HepG2 (cell line): ENCODE results near the gene P2RY6. TPM values are rescaled to one million over a fixed set of nuclear protein-coding genes. Genes with fewer than 3 reads are reported as not detected.

Experiments used
- ATAC-seq: fragments of 200-7000 bp; cut with Tn5 transposase; 3 replicates; pipeline ENCODE4 v1.9.1; 2020; ENCODE audit warnings: mild to moderate bottlenecking, moderate library complexity
- BruUV-seq: library from RNA; stranded (reverse); fragments of 400-500 nt; replicated peaks from 2 replicates; lab custom pipeline; 2021; lab: Mats Ljungman, UMichigan
- CTCF ChIA-PET: fragments of 300-600 bp; formaldehyde crosslinking; extraction: SDS; loops from one replicate; lab custom pipeline; 2021; ENCODE audit warnings: low total read pairs, inconsistent platforms, low intra/inter-chr PET ratio; lab: Yijun Ruan, JAX
- POLR2A ChIA-PET: fragments of 350-600 bp; sonication (Branson Sonifier 250); formaldehyde crosslinking; loops from one replicate; lab custom pipeline; 2020; ENCODE audit warnings: antibody characterized with exemption, inconsistent platforms; lab: Yijun Ruan, JAX
- DNase-seq: peaks from one replicate; pipeline ENCODE4 v3.0.0-alpha.2; 2015; ENCODE audit warnings: low spot score
- FAIRE-seq: peaks from 3 replicates; lab custom pipeline; 2011; peaks lifted over from hg19 to GRCh38; lab: Jason Lieb, UNC
- H2AFZ ChIP-seq: one replicate; pipeline ENCODE4 v1.6.1; 2011; ENCODE audit warnings: low read length, inconsistent platforms
- H3K27ac ChIP-seq: fragments of 300-600 bp; 3 replicates; pipeline ENCODE4 v1.8.0; 2011; ENCODE audit warnings: mixed run types, mild to moderate bottlenecking, mixed read lengths, low read length, inconsistent platforms; ENCODE audit not compliant: insufficient read depth; ENCODE audit errors: extremely low read length
- H3K27me3 ChIP-seq, 2 experiments: fragments of 200-600 bp in 1 of 2; 2 replicates in 1 of 2; 3 replicates in 1 of 2; pipeline versions ENCODE4 v1.6.0 to v1.8.0; 2011; ENCODE audit warnings: low read length in 2 of 2, mild to moderate bottlenecking in 2 of 2, moderate library complexity in 2 of 2, inconsistent platforms in 1 of 2; ENCODE audit not compliant: insufficient read depth in 2 of 2, control insufficient read depth in 1 of 2
- H3K36me3 ChIP-seq, 2 experiments: fragments of 200-600 bp in 1 of 2; replicated peaks in 1 of 2; 2 replicates in 1 of 2; 3 replicates in 1 of 2; pipeline versions ENCODE4 v1.5.1 to v1.8.0; 2011; ENCODE audit warnings: low read length in 2 of 2, inconsistent platforms in 1 of 2; ENCODE audit not compliant: insufficient read depth in 2 of 2, control insufficient read depth in 1 of 2
- H3K4me1 ChIP-seq: 2 replicates; pipeline ENCODE4 v1.5.1; 2012; ENCODE audit warnings: low read length, inconsistent platforms; ENCODE audit not compliant: insufficient read depth
- H3K4me2 ChIP-seq: 2 replicates; pipeline ENCODE4 v1.6.0; 2011; ENCODE audit warnings: low read depth, low read length, inconsistent platforms
- H3K4me3 ChIP-seq, 3 experiments: fragments of 200-600 bp in 1 of 3; sonication (generic), shearing (Covaris generic) in 1 of 3; replicated peaks in 1 of 3; 2 replicates each; pipeline ENCODE4 v1.5.1; 2011 to 2016; ENCODE audit warnings: low read length in 3 of 3, inconsistent platforms in 2 of 3, low read depth in 2 of 3, mild to moderate bottlenecking in 2 of 3, control low read depth in 1 of 3, mixed read lengths in 1 of 3; ENCODE audit not compliant: insufficient read depth in 1 of 3
- H3K79me2 ChIP-seq: one replicate; pipeline ENCODE4 v1.6.1; 2011; ENCODE audit warnings: low read length, inconsistent platforms; ENCODE audit not compliant: insufficient read depth
- H3K9ac ChIP-seq: 2 replicates; pipeline ENCODE4 v1.6.0; 2011; ENCODE audit warnings: mild to moderate bottlenecking, low read depth, low read length, inconsistent platforms; ENCODE audit not compliant: insufficient read depth
- H3K9me3 ChIP-seq: 2 replicates; pipeline ENCODE4 v1.5.1; 2012; ENCODE audit warnings: mild to moderate bottlenecking, low read length
- H4K20me1 ChIP-seq: 2 replicates; pipeline ENCODE4 v1.6.0; 2011; ENCODE audit warnings: inconsistent platforms, mild to moderate bottlenecking, low read length, moderate library complexity; ENCODE audit not compliant: insufficient read depth
- ADNP ChIP-seq: sonication (generic); formaldehyde crosslinking; IDR thresholded peaks from 2 replicates; pipeline ENCODE4 v1.4.0; 2020; ENCODE audit warnings: missing genetic modification reagents
- CCAR2 ChIP-seq: fragments of 200-400 bp; formaldehyde crosslinking; optimal IDR thresholded peaks from 2 replicates; pipeline ENCODE3; 2018; ENCODE audit warnings: low read depth, mild to moderate bottlenecking, low read length, moderate library complexity
- FOXC1 ChIP-seq: sonication (generic); formaldehyde crosslinking; IDR thresholded peaks from 2 replicates; pipeline ENCODE4 v1.8.0; 2022; ENCODE audit warnings: mild to moderate bottlenecking, missing genetic modification reagents, borderline replicate concordance
- HNF4A ChIP-seq: sonication (generic); formaldehyde crosslinking; IDR thresholded peaks from 2 replicates; pipeline ENCODE4 v1.4.0; 2020; ENCODE audit warnings: missing genetic modification reagents
- SCMH1 ChIP-seq: sonication (generic); formaldehyde crosslinking; IDR thresholded peaks from 2 replicates; pipeline ENCODE4 v1.9.0; 2021; ENCODE audit warnings: missing genetic modification reagents, mild to moderate bottlenecking, borderline replicate concordance
- STAG1 ChIP-seq: sonication (generic); formaldehyde crosslinking; IDR thresholded peaks from 2 replicates; pipeline ENCODE4 v1.4.0; 2020; ENCODE audit warnings: missing genetic modification reagents
- ZNF121 ChIP-seq: sonication (generic); formaldehyde crosslinking; IDR thresholded peaks from 2 replicates; pipeline ENCODE4 v1.5.0; 2020; ENCODE audit warnings: mild to moderate bottlenecking, missing genetic modification reagents
- ZNF7 ChIP-seq: IDR thresholded peaks from 2 replicates; pipeline ENCODE4 v1.6.1; 2016; ENCODE audit warnings: missing biosample characterization, missing genetic modification reagents
- WGBS: methylation state at CpG from one replicate; pipeline ENCODE4 v1.1.6; 2017; ENCODE audit warnings: low lambda C conversion rate; 5-methylcytosine and 5-hydroxymethylcytosine counted together
- in situ Hi-C: cut with HindIII; loops from 2 replicates; pipeline ENCODE4 v1.10.0; 2017; ENCODE audit warnings: low pct_unique_long_range_greater_than_20kb; ENCODE audit not compliant: extremely low pct_ligation_motif_present
- intact Hi-C: fragments of 100-400 bp; cut with micrococcal nuclease; formaldehyde crosslinking; loops from one replicate; pipeline ENCODE4 v1.10.0; 2022; ENCODE audit not compliant: unreplicated experiment
- polyA plus RNA-seq, 8 experiments: library from polyadenylated mRNA; depleted of rRNA in 3 of 8; stranded (reverse) in 7 of 8; unstranded in 1 of 8; fragments of >200 nt; fragmentation: Illumina TruSeq in 4 of 8; extraction: Trizol in 4 of 8; gene quantifications; 2 replicates each; pipeline versions ENCODE4 v1.2.1 to v1.2.3, GENCODE V29; 2011 to 2016; ENCODE audit warnings: low read depth in 4 of 8, missing spikeins in 1 of 8, mixed read lengths in 1 of 8; ENCODE audit not compliant: insufficient read depth in 1 of 8
- total RNA-seq, 5 experiments: library from RNA; depleted of rRNA; stranded (reverse); fragments of >200 nt; fragmentation: Illumina TruSeq; extraction: Trizol; gene quantifications; 2 replicates each; pipeline ENCODE4 v1.2.3, GENCODE V29; 2016; ENCODE audit warnings: low read depth in 1 of 5
- TF ChIP-seq, protein P1 (sequence below): sonication (generic); formaldehyde crosslinking; IDR thresholded peaks from 2 replicates; pipeline ENCODE4 v1.5.1; 2020; ENCODE audit warnings: mild to moderate bottlenecking, missing genetic modification reagents, borderline replicate concordance
- TF ChIP-seq, protein P2 (sequence below): sonication (generic); formaldehyde crosslinking; IDR thresholded peaks from 2 replicates; pipeline ENCODE4 v1.4.0; 2020; ENCODE audit warnings: missing genetic modification reagents
- TF ChIP-seq, protein P3 (sequence below), 2 experiments: IDR thresholded peaks; 2 replicates each; pipeline ENCODE4 v1.6.1; 2011 to 2012; ENCODE audit warnings: low read length in 2 of 2, borderline replicate concordance in 1 of 2, low read depth in 1 of 2, mild to moderate bottlenecking in 1 of 2, moderate library complexity in 1 of 2
- TF ChIP-seq, protein P4 (sequence below): sonication (generic); formaldehyde crosslinking; IDR thresholded peaks from 2 replicates; pipeline ENCODE4 v1.4.0; 2020; ENCODE audit warnings: missing genetic modification reagents, borderline replicate concordance

Gene P2RY6
- total and polyA plus RNA-seq, 2 of the 13 experiments (the other 11 are each of a cell fraction or from before 2014, with no cell fraction given): 0.09 to 0.29 TPM

DNA sequence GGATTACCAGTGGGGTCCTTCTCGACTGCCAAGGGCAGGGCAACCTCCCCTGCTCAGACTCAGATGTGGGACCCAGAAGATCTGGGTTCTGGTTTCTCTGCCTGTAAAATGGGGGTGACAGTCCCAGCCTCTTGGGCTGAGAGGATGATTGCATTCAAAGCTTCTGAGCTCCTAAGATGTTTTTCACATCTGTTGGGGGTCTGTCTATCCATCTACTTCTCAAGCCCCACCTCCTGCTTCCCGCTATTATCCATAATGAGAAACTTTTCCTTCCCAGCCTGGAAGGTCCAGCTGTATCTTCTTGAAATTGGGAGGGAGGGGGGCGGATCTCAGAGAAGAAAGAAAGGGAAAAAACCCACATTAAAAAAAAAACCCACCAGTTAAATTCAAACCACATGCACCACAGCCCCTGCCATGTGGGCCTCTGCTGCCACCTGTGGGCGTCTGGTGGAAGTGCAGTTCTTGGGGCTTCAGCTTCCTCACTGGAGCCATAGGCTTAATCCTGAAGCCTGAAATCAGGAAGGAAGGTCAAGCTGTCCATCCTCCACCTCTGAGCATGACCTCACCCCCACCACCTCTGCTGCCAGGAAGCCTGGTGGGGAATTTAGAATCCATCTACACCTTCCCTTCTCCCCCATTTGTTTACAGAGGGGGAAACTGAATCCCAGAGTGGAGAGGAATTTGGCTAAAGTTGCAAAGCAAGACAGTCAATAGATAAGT is 63.2 kb downstream of the P2RY6 start (continued):
- TF ChIP-seq, protein P1, sequence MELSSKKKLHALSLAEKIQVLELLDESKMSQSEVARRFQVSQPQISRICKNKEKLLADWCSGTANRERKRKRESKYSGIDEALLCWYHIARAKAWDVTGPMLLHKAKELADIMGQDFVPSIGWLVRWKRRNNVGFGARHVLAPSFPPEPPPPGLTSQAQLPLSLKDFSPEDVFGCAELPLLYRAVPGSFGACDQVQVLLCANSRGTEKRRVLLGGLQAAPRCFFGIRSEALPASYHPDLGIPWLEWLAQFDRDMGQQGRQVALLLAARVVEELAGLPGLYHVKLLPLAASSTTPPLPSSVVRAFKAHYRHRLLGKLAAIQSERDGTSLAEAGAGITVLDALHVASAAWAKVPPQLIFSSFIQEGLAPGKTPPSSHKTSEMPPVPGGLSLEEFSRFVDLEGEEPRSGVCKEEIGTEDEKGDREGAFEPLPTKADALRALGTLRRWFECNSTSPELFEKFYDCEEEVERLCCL (CRISPR knock-in tag): no peak
- no peak for TF ChIP-seq ADNP (CRISPR knock-in tag)
- TF ChIP-seq STAG1 (CRISPR knock-in tag): peak; percentile 88

DNA sequence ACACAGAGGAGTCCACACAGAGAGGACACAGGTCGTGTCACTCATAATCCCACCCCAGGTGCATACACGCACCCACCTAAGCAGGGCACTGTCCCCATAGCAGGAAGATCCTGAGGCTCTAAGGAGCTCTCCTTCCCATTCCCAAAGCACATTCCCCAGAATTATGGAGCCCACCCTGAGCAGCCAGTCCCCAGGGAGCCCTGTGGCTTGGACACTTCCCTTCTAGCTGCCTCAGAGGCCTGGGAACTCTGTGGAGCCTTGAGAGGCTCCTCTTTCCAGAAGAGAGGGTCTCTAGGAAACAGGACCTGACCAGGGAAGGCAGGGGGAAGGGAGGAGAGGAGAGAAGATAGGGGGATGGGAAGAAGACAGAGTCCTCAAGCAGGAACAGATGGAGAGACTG is 65.7 kb downstream of the P2RY6 start:
- 100% methylated on average over 2 of the region's 2 CpGs for WGBS
- Histone ChIP-seq H3K36me3 (peaks cover 6 to 38% of the 10 kb centered on the region in 2 experiments; a peak in 4 of 5 replicates), H3K4me3 (no peak overlapping the region), H4K20me1 (peaks cover 11% of the 10 kb centered on the region), H3K9me3 (no peaks in the 10 kb centered on the region), H3K4me2 (no peak overlapping the region), H3K27me3 (no peaks in the 10 kb centered on the region), H2AFZ (no peak overlapping the region), H3K27ac (no peak overlapping the region), H3K79me2 (peaks cover 21% of the 10 kb centered on the region), H3K4me1 (peaks cover 31% of the 10 kb centered on the region), H3K9ac (no peak overlapping the region)
- FAIRE-seq (no peak), ATAC-seq (no peak), DNase-seq (no peak)
- no TSS peak for BruUV-seq
- CTCF ChIA-PET: no interaction called here
- intact Hi-C loops: no loop called here
- in situ Hi-C loops: no loop called here
- POLR2A ChIA-PET: interaction anchor here (6.2 kb wide), 1 partner anchor 31 kb away, joined by 124 read pairs; the partner anchor contains the start of gene ARHGEF17
- TF ChIP-seq CCAR2 (no peak), HNF4A (CRISPR knock-in tag) (no peak), ZNF7 (no peak), ZNF121 (CRISPR knock-in tag) (no peak), SCMH1 (CRISPR knock-in tag) (no peak), FOXC1 (CRISPR knock-in tag) (no peak)
- TF ChIP-seq, protein P2, sequence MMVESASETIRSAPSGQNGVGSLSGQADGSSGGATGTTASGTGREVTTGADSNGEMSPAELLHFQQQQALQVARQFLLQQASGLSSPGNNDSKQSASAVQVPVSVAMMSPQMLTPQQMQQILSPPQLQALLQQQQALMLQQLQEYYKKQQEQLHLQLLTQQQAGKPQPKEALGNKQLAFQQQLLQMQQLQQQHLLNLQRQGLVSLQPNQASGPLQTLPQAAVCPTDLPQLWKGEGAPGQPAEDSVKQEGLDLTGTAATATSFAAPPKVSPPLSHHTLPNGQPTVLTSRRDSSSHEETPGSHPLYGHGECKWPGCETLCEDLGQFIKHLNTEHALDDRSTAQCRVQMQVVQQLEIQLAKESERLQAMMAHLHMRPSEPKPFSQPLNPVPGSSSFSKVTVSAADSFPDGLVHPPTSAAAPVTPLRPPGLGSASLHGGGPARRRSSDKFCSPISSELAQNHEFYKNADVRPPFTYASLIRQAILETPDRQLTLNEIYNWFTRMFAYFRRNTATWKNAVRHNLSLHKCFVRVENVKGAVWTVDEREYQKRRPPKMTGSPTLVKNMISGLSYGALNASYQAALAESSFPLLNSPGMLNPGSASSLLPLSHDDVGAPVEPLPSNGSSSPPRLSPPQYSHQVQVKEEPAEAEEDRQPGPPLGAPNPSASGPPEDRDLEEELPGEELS (CRISPR knock-in tag): no peak
- TF ChIP-seq, protein P3, sequence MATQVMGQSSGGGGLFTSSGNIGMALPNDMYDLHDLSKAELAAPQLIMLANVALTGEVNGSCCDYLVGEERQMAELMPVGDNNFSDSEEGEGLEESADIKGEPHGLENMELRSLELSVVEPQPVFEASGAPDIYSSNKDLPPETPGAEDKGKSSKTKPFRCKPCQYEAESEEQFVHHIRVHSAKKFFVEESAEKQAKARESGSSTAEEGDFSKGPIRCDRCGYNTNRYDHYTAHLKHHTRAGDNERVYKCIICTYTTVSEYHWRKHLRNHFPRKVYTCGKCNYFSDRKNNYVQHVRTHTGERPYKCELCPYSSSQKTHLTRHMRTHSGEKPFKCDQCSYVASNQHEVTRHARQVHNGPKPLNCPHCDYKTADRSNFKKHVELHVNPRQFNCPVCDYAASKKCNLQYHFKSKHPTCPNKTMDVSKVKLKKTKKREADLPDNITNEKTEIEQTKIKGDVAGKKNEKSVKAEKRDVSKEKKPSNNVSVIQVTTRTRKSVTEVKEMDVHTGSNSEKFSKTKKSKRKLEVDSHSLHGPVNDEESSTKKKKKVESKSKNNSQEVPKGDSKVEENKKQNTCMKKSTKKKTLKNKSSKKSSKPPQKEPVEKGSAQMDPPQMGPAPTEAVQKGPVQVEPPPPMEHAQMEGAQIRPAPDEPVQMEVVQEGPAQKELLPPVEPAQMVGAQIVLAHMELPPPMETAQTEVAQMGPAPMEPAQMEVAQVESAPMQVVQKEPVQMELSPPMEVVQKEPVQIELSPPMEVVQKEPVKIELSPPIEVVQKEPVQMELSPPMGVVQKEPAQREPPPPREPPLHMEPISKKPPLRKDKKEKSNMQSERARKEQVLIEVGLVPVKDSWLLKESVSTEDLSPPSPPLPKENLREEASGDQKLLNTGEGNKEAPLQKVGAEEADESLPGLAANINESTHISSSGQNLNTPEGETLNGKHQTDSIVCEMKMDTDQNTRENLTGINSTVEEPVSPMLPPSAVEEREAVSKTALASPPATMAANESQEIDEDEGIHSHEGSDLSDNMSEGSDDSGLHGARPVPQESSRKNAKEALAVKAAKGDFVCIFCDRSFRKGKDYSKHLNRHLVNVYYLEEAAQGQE (IDR thresholded peaks at IDR 0.05; ENCODE audit: borderline replicate concordance in 1 of 2, low read depth in 1 of 2, low read length in 2 of 2): no peak
- TF ChIP-seq, protein P4, sequence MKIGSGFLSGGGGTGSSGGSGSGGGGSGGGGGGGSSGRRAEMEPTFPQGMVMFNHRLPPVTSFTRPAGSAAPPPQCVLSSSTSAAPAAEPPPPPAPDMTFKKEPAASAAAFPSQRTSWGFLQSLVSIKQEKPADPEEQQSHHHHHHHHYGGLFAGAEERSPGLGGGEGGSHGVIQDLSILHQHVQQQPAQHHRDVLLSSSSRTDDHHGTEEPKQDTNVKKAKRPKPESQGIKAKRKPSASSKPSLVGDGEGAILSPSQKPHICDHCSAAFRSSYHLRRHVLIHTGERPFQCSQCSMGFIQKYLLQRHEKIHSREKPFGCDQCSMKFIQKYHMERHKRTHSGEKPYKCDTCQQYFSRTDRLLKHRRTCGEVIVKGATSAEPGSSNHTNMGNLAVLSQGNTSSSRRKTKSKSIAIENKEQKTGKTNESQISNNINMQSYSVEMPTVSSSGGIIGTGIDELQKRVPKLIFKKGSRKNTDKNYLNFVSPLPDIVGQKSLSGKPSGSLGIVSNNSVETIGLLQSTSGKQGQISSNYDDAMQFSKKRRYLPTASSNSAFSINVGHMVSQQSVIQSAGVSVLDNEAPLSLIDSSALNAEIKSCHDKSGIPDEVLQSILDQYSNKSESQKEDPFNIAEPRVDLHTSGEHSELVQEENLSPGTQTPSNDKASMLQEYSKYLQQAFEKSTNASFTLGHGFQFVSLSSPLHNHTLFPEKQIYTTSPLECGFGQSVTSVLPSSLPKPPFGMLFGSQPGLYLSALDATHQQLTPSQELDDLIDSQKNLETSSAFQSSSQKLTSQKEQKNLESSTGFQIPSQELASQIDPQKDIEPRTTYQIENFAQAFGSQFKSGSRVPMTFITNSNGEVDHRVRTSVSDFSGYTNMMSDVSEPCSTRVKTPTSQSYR: no peak
